Prostate gland (tissue), 2 donors: ENCODE results near the gene TMC5.

ENCODE experiments used
- CTCF ChIP-seq, 4 experiments: fragments of 200-600 bp in 2 of 4; fragments of 450-650 bp in 2 of 4; sonication (generic) in 2 of 4; IDR thresholded peaks; 1 replicate in 3 of 4; 2 replicates in 1 of 4; pipeline ENCODE4 v1.5.1; 2016 to 2019; ENCODE audit warnings: antibody characterized with exemption in 4 of 4, mild to moderate bottlenecking in 2 of 4, moderate library complexity in 2 of 4
- POLR2AphosphoS5 ChIP-seq: sonication (generic); formaldehyde crosslinking; IDR thresholded peaks from one replicate; pipeline ENCODE4 v1.6.1; 2017; ENCODE audit warnings: antibody characterized with exemption

- no peak for TF ChIP-seq POLR2AphosphoS5
- TF ChIP-seq CTCF (IDR thresholded peaks at IDR 0.05) = no peak
Measured at GRCh38 chr16:19528666-19529065, 111.0 kb downstream of the TMC5 start.
